GM12864 (cell line): Measurements from ENCODE around the gene EFCAB6.

Experiments
- DNase-seq: peaks from one replicate; pipeline ENCODE4 v3.0.0-alpha.2; 2011; ENCODE audit warnings: low read depth
- H3K4me3 ChIP-seq: 2 replicates; pipeline ENCODE4 v1.5.1; 2011; ENCODE audit warnings: mild to moderate bottlenecking, low read depth, low read length, control low read depth
- CTCF ChIP-seq: IDR thresholded peaks from 2 replicates; pipeline ENCODE4 v1.5.1; 2011; ENCODE audit warnings: low read depth, mild to moderate bottlenecking, moderate library complexity, low read length, control low read depth, inconsistent platforms; ENCODE audit errors: missing control alignments

EFCAB6 gene

GRCh38 chr22:43497956-43498855, 313.9 kb downstream of the EFCAB6 start:
- no peak for DNase-seq
- no peak for TF ChIP-seq CTCF
- H3K4me3 ChIP-seq = no peak overlapping the region

GRCh38 chr22:43493297-43493696, 318.8 kb downstream of the EFCAB6 start:
- DNase-seq = no peak
- TF ChIP-seq CTCF = no peak
- no peak overlapping the region for H3K4me3 ChIP-seq

- DNase-seq = no peak
- H3K4me3 ChIP-seq = no peak overlapping the region
- no peak for TF ChIP-seq CTCF
Measured at GRCh38 chr22:43491737-43492136, 320.4 kb downstream of the EFCAB6 start.

GRCh38 chr22:43491177-43491576, 320.9 kb downstream of the EFCAB6 start:
- no peak for DNase-seq
- no peak overlapping the region for H3K4me3 ChIP-seq
- TF ChIP-seq CTCF = no peak

GRCh38 chr22:43490311-43490710, 321.8 kb downstream of the EFCAB6 start:
- H3K4me3 ChIP-seq = no peak overlapping the region
- TF ChIP-seq CTCF = no peak
- no peak for DNase-seq

GRCh38 chr22:43488937-43489336, 323.2 kb downstream of the EFCAB6 start:
- H3K4me3 ChIP-seq = no peak overlapping the region
- no peak for TF ChIP-seq CTCF
- no peak for DNase-seq
